HG03045 (cell line): ENCODE results near the gene IL2RA.
"Not testable (repeated sequence)": the region's sequence is repeated elsewhere in the genome, so short reads cannot be mapped to it uniquely, and the experiment has no call there.

Experiments used
- ATAC-seq: cut with Tn5 transposase; IDR thresholded peaks from one replicate; pipeline ENCODE4 v1.9.1; 2021; ENCODE audit warnings: mild to moderate bottlenecking, moderate library complexity; ENCODE audit not compliant: unreplicated experiment

Gene IL2RA

GRCh38 chr10:6018422-6018821 is 43.7 kb downstream of the IL2RA start:
- ATAC-seq, result no peak

GRCh38 chr10:6017781-6018354 is 44.3 kb downstream of the IL2RA start:
- ATAC-seq, result no peak

GRCh38 chr10:6014241-6014761 is 47.9 kb downstream of the IL2RA start:
- ATAC-seq, result no peak

GRCh38 chr10:6013413-6014192 is 48.6 kb downstream of the IL2RA start:
- no peak for ATAC-seq

- no peak for ATAC-seq
Measured at GRCh38 chr10:6012121-6012905, 49.9 kb downstream of the IL2RA start.

- ATAC-seq, result no peak
Measured at GRCh38 chr10:6011558-6011957, 50.6 kb downstream of the IL2RA start.

- no peak for ATAC-seq
Measured at GRCh38 chr10:6010569-6010968, 51.6 kb downstream of the IL2RA start.

GRCh38 chr10:6009961-6010360 is 52.2 kb downstream of the IL2RA start:
- no peak for ATAC-seq

GRCh38 chr10:6009150-6009549 is 53.0 kb downstream of the IL2RA start:
- ATAC-seq, result no peak

- ATAC-seq, result no peak
Measured at GRCh38 chr10:6008497-6009142, 53.5 kb downstream of the IL2RA start.

- no peak for ATAC-seq
Measured at GRCh38 chr10:6006991-6007390, 55.2 kb downstream of the IL2RA start.

GRCh38 chr10:6006546-6006945 is 55.6 kb downstream of the IL2RA start:
- no peak for ATAC-seq

GRCh38 chr10:6005856-6006395 is 56.2 kb downstream of the IL2RA start:
- no peak for ATAC-seq

- ATAC-seq, result not testable (repeated sequence)
Measured at GRCh38 chr10:6005161-6005804, 56.9 kb downstream of the IL2RA start.

GRCh38 chr10:6002809-6003510 is 59.2 kb downstream of the IL2RA start:
- ATAC-seq, result no peak

GRCh38 chr10:5999440-6000165 is 62.6 kb downstream of the IL2RA start:
- ATAC-seq, result no peak

- ATAC-seq, result no peak
Measured at GRCh38 chr10:5996696-5997095, 65.5 kb downstream of the IL2RA start.

GRCh38 chr10:5992398-5992797 is 69.8 kb downstream of the IL2RA start:
- ATAC-seq, result no peak

GRCh38 chr10:5991708-5992107 is 70.5 kb downstream of the IL2RA start:
- no peak for ATAC-seq
